HG03039 (cell line): ENCODE results near the gene NASP.

Experiments
- ATAC-seq: cut with Tn5 transposase; IDR thresholded peaks from one replicate; pipeline ENCODE4 v1.9.1; 2021; ENCODE audit warnings: mild to moderate bottlenecking, moderate library complexity; ENCODE audit not compliant: unreplicated experiment

The NASP gene, protein sequence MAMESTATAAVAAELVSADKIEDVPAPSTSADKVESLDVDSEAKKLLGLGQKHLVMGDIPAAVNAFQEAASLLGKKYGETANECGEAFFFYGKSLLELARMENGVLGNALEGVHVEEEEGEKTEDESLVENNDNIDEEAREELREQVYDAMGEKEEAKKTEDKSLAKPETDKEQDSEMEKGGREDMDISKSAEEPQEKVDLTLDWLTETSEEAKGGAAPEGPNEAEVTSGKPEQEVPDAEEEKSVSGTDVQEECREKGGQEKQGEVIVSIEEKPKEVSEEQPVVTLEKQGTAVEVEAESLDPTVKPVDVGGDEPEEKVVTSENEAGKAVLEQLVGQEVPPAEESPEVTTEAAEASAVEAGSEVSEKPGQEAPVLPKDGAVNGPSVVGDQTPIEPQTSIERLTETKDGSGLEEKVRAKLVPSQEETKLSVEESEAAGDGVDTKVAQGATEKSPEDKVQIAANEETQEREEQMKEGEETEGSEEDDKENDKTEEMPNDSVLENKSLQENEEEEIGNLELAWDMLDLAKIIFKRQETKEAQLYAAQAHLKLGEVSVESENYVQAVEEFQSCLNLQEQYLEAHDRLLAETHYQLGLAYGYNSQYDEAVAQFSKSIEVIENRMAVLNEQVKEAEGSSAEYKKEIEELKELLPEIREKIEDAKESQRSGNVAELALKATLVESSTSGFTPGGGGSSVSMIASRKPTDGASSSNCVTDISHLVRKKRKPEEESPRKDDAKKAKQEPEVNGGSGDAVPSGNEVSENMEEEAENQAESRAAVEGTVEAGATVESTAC

DNA sequence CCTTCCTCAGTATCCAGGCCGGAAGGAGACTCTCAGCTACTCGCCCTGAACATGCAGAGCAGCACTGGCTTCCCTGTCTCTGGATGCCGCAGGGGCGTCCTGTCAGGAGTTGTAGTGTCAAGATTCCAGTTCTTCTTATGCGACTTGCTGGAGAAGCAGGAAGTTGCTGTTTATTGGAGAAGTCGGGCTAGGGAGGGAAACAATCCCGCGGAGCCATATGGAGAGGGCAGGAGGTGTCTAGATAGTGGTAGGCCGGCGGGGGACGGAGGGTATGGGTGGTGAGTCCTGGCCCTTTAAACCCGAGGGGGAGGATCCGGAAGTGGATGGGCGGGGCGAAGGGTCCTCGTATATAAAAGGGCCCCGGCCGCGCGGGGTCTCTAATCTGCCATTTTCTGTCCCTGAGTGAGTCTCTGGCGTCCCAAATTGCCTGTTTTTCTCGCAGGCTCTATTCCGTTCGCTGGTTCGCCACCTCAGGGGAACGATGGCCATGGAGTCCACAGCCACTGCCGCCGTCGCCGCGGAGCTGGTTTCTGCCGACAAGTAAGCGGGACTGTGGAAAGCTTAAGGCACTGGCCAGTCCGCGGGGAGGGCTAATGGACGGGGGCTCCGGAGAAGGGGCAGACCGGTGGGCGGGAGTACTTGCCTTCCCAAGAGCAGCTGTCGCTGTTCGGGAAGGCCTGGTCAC lies at the start of gene NASP:
TSS of gene NASP (plus strand) at position 376 of the 685 bp plus-strand sequence. CDS start at position 482, 106 bp downstream.
- ATAC-seq: peak; percentile 45

- no peak for ATAC-seq
These were observed 47.7 kb upstream of the NASP start for GRCh38 chr1:45535988-45536766.

- ATAC-seq: no peak
These were observed 47.0 kb upstream of the NASP start for GRCh38 chr1:45536886-45537285.

DNA sequence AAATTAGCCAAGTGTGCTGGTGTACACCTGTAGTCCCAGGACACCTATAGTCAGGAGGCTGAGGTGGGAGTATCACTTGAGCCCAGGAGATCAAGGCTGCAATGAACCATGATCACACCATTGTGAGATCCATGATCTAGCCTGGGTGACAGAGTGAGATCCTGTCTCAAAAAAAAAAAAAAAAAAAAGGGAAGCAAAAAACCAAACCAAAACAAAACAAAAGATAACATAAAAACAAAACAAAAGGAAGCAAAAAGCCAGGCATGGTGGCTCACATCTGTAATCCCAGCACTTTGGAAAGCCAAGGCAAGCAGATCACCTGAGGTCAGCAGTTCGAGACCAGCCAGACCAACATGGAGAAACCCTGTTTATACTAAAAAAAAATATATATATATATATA lies 42.6 kb upstream of the NASP start:
- no peak for ATAC-seq

- no peak for ATAC-seq
These were observed 41.2 kb upstream of the NASP start for GRCh38 chr1:45542591-45542990.

DNA sequence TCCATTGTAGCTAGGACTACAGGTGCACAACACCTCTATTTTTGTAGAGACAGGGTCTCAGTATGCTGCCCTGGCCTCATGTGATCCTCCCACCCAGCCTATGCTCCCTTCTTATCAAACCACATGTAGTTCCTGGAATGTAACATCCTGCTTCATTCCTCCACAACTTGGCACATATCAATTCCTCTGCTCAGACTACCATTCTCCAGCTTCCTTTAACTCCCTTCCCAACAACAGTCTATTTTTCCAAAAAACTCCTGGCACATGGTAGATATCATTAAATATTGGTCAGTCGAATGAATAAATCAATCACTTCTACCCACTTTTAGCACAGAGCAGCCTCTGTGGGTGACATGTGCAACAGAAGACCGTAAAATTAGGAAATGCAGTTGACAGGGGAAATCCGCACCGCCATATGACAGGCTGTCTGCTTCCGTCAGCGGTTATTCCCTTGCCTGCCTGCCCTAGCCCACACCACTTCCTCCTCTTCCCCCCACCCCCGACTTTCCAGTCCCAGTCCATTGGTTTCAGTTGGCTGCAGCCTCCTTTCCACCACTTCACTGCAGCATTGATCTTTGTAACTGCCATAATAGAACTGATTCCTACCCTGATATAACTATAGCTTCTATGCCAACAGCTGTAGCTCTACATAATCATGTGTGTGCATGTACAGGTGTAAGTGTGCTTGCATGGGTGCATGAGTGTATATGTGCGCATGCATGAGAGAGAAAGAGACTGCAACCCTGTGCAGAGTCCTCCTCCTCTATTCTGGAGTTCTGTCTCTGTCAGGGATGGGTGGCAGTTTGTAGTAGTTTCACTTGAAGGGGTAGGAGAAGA lies 40.0 kb upstream of the NASP start:
- ATAC-seq: no peak

DNA sequence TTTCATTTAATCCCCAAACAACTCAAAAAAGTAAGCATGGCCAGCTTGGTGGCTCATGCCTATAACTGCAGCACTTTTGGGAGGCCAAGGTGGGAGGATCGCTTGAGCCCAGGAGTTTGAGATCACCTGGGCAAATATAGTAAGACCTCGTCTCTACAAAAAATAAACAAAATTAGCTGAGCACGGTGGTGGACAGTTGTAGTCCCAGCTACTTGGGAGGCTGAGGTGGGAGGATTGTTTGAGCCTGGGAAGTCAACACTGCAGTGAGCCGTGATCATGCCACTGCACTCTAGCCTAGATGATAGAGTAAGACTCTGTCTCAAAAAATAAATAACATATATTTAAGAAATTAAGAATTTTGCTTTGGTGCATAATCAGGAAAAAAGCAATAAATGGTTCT lies 39.3 kb upstream of the NASP start:
- no peak for ATAC-seq

DNA sequence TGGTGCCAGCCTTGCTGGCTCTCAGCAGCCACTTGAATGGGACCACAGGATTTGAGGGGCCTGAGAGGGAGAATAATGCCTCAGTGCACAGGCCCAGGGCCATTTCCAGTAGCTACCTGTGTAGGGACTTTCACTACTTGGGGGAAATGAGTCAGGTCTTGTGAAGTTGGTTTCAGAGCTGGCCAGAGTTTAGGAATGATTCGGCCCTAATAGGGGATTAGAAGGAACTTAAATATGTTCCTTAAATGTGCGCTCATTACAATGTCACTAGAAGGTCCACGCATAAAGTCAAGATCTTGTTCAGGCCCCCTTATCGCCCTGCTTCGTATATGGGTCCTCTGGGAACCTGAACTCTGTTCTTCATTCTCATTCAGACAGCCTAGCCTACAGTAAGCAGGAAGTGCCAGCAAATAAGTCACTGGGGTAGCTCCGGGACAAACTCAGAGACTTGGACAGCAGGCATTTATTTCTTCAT lies 38.8 kb upstream of the NASP start:
- no peak for ATAC-seq

DNA sequence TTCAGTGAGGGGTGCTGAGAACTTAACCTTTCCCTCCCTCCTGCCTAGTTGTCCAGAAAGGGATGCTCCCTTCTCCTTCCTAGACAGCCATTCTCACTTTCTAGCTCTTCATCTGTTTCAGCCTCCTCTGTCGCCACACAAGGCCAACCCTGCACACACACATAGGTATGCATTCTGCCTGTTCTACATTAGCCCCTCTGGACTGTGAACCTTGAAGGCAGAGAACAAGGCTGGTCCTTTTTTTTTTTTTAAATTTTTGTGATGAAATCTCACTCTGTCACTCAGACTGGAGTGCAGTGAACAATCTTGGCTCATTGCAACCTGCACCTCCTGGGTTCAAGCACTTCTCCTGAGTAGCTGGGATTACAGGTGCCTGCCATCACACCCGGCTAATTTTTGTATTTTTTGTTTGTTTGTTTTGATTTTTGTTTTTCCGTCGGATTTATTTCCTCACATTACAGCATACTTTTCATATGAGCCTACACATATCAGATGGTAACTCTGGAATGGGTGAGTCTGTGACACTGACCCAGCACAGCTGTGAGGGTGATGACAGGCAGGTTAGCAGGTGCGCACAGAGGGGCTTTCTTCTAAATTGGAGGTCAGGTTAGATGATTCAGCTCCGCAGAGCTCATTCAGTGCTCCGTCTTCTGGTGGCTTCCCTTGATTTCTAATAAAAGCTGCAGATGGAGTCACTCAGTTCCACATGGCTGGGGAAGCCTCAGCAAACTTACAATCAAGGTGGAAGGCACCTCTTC lies 38.1 kb upstream of the NASP start:
- no peak for ATAC-seq

- ATAC-seq: peak; percentile 77
These were observed 33.2 kb upstream of the NASP start, which contains the start of gene AKR1A1 for GRCh38 chr1:45550401-45551351. TSS of gene AKR1A1 (plus strand) at chr1:45550826. CDS start at chr1:45561795, 10,969 bp downstream.

DNA sequence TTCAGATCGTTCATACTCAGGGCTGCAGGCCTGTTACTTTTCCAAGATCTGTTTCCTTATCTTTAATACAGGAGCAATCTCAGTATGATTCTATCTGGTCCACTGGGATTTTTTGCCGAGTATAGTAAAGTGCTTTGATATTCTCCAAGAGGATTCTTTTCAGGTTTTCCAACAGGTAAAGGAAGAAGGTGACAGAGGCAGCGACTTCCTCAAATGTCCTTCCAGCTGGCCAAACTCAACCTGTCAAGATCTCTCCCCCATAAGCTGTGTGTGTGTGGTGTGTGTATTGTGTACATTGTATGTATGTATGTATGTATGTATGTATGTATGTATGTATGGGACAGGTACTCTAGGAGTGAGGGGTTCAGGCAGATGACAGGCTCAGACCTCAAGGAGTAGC lies 32.2 kb upstream of the NASP start:
- ATAC-seq: no peak

- ATAC-seq: no peak
These were observed 31.5 kb upstream of the NASP start for GRCh38 chr1:45552331-45552730.

GRCh38 chr1:45554198-45554597 lies 29.6 kb upstream of the NASP start:
- ATAC-seq: no peak

DNA sequence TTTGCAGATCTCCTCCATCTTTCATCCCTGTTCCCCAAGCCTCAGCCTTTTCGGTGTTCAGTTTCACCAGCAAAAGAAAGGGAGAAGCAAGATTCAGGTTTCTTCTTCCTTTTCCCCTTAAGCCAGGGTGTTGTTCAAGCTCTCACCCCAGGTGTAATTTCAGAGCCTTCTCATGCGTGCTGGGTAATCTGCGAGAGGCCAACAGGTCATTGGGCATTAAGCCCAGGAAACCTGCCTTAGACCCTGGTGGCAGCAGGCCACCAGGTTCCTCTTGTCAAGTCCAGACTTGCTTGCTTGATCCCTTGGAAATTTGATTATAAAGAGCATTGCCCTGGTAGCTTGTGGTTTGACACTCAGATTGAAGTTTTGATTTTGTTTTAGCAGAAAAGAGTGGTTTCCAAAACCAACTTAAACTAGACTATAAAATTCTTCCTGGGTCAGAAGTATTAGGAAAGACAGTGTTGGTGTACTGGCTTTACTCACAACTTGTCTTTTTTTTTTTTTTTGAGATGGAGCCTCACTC lies 26.4 kb upstream of the NASP start:
- ATAC-seq: no peak

DNA sequence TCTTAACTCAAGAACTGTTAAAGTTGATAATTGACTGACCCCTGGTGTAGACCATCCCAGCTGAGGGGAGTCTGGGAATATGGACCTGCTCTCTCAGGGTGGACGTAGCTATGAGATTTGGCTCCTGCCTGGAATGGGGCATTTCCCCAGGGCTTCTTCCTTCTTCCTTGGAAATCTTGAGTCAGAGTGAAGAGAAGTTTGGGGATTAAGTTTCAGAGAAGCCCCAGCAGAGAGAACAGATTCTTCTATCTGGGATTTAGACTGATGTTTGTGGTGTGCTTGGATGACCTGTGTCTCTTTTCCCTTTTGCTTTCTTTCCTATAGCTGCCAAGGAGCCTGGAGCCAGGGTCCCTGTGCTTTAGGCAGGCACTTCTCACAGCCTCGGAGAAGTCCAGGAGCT lies 20.0 kb upstream of the NASP start:
- ATAC-seq: no peak

- no peak for ATAC-seq
These were observed 17.1 kb upstream of the NASP start for GRCh38 chr1:45566722-45567121.

DNA sequence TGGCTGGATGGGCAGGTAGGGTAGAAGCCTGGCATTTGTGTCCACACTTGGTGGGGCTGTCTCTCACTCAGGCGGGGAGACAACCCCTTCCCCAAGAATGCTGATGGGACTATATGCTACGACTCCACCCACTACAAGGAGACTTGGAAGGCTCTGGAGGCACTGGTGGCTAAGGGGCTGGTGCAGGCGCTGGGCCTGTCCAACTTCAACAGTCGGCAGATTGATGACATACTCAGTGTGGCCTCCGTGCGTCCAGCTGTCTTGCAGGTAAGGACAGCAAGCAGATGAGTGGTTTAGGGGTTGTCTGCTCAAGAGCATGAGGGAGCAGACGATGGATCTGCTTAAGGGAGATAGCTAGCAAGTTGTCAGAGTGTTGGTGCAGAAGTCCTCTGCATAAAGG lies 15.9 kb upstream of the NASP start:
- ATAC-seq: no peak

- no peak for ATAC-seq
These were observed 15.4 kb upstream of the NASP start for GRCh38 chr1:45568421-45568820.
